ENCODE results near the gene CAMK4.
"Not testable (repeated sequence)": the region's sequence is repeated elsewhere in the genome, so short reads cannot be mapped to it uniquely, and the experiment has no call there.

DNA sequence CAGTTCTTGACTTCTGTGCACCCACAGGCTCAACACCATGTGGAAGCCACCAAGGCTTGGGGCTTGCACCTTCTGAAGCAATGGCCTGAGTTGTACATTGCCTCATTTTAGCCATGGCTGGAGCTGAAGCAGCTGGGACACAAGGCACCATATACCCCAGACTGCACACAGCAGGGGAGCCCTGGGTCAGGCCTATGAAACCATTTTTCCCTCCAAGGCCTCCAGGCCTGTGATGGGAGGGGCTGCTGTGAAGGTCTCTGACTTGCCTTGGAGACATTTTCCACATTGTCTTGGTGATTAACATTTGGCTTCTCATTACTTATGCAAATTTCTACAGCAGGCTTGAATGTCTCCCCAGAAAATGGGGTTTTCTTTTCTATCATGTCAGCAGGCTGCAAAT lies 185.1 kb downstream of the CAMK4 start:
- not testable (repeated sequence) for TF ChIP-seq POLR2AphosphoS5 (IDR thresholded peaks at IDR 0.05)
- TF ChIP-seq, protein P1, sequence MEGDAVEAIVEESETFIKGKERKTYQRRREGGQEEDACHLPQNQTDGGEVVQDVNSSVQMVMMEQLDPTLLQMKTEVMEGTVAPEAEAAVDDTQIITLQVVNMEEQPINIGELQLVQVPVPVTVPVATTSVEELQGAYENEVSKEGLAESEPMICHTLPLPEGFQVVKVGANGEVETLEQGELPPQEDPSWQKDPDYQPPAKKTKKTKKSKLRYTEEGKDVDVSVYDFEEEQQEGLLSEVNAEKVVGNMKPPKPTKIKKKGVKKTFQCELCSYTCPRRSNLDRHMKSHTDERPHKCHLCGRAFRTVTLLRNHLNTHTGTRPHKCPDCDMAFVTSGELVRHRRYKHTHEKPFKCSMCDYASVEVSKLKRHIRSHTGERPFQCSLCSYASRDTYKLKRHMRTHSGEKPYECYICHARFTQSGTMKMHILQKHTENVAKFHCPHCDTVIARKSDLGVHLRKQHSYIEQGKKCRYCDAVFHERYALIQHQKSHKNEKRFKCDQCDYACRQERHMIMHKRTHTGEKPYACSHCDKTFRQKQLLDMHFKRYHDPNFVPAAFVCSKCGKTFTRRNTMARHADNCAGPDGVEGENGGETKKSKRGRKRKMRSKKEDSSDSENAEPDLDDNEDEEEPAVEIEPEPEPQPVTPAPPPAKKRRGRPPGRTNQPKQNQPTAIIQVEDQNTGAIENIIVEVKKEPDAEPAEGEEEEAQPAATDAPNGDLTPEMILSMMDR (IDR thresholded peaks at IDR 0.05): not testable (repeated sequence)

Data from transverse colon (tissue), 4 donors.